NCI-H2107 treated with DMSO at 0.1 percent for 48 hours (cell line): Measurements from ENCODE around the gene PTPA.
A peak's percentile ranks its signal among the peaks of the same experiment; 100 is the strongest.

ENCODE experiments used
- DNase-seq: peaks from one replicate; lab custom pipeline; 2025; ENCODE audit not compliant: unreplicated experiment; lab: John Stamatoyannopoulos, UW

Gene PTPA

DNA sequence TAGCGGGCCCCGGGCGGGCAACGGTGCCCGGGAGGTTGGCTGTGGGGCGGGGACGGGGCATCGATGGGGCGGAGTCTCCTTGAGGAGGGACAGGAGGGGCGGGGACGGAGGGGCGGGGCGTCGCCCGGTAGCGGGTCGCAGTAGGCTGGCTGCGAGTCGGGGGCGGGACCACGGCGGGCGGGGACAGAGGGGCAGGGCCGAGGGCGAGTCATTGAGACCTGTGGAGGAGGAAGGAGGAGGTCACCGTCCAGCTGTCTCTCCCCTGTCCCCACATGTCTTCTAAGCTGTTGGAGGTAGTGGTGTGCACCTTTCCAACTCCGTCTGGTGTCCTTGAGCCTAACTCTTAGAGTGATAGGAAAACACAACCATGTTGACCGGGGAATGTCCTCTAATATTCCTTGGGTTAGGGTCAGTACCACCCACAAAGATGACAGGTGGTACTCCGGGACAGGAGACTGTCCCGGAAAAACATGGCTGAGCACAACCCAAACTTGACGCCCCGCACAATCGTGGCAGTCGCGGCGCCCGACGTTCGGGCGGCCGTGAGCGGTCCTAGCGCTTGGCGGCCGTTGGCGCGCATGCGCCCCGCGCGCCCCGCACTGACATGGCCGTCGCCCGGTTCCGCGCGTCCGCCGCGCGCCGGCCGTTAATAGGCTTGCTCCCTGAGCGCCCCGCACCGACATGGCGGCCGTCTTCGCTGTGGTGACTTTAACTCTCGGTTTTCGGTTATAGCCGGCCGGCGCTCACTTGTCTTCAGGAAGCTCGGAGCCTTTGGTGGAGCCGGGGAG is at the start of gene PTPA, which contains the start of gene CRAT:
Gene PTPA (plus strand): TSS at position 676 of the 788 bp plus-strand sequence. CDS start 186 bp downstream, outside the sequence.
Gene CRAT (minus strand): TSS at position 54 of the 788 bp plus-strand sequence. CDS start 284 bp downstream, outside the sequence.
- peak; percentile 76 for DNase-seq

DNA sequence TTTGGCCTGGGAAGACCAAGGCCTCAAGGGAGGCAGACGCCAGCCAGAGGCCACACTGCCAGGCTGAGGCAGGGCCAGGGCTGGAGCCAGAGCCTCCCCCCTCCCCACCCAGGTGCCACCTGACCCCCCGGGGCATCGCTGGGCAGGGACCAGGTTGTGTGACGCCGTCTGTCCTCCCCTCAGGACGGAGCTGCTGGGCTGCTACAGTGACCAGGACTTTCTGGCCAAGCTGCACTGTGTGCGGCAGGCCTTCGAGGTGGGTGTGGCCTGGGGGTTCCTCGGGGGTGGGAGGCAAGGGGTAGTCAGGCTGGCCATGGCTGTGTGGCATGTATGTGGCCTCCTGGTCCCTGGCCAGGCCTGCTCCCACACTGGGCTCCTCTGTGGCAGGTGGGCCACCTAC is 48.2 kb upstream of the PTPA start:
- no peak for DNase-seq

DNA sequence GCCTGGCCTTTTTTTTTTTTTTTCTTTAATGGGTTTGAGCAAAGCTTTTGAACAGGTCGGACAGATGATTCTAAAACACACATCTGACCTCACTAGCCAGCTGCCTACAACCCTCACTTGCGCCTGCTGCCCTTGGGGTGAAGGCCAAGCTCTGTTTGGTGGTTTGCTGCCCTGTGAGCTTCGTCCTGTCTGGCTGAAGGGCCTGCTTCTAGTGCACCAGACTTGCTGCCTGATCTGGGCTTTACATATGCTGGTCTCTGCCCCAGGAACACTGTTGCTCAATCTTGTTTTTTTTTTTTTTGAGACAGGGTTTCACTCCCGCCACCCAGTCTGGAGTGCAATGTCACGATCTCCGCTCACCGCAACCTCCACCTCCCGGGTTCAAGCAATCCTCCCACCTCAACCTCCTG is 46.7 kb upstream of the PTPA start:
- no peak for DNase-seq

DNA sequence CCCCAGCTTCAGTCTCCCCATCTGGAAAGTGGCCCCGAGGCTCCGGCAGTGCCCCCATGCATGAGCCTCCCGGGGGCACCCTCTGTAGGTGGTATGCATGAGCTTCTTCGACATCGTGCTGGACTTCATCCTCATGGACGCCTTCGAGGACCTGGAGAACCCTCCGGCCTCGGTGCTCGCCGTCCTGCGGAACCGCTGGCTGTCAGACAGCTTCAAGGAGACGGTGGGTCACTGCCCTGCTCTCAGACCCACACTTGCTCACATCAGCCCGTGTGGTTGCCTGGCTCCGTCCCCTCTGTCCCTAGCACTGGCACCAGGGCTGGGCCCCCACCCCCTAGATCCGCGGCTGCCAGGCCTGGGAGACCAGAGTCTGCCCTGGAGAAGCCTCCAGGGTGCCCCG is 43.1 kb upstream of the PTPA start:
- no peak for DNase-seq

DNA sequence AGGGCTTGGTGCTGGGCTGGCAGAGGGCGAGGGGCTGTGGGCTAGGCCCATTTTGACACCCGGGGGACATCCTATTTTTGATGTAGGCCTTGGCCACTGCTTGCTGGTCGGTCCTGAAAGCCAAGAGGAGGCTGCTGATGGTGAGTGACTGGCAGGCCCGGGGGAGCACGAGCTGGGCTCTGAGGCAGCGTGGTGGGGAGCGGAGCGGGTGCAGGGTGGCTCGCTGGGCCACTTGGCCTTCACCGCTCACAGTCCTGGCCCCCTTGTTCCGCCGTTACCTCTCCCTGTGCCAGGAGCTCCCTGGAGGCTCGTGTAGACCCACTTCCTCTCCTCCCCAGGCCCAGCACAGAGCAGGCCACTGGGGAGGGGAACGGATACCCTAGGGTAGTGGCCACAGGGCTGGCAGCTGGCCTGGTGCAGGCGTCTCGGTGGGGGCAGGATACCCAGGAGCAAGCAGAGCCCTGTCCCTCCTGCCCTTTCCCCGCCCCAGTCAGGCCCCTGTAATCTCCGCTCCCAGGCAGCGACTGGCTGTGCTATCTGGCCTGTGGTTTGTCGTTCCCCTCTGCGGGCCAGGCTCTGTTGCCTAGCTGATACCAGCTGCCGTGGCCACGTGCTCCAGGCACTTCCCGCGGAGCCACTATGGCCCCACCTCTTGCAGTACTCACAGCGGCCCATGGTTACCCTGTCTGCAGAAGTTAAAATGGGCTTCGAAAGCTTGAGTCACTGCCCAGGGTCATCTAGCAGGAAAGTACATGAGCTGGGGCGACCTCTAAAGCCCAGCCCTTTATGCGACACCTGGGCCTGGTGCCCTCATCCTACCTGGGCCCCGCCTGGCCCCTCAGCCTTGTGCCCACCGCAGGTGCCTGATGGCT is 42.0 kb upstream of the PTPA start:
- DNase-seq = peak; percentile 38

DNA sequence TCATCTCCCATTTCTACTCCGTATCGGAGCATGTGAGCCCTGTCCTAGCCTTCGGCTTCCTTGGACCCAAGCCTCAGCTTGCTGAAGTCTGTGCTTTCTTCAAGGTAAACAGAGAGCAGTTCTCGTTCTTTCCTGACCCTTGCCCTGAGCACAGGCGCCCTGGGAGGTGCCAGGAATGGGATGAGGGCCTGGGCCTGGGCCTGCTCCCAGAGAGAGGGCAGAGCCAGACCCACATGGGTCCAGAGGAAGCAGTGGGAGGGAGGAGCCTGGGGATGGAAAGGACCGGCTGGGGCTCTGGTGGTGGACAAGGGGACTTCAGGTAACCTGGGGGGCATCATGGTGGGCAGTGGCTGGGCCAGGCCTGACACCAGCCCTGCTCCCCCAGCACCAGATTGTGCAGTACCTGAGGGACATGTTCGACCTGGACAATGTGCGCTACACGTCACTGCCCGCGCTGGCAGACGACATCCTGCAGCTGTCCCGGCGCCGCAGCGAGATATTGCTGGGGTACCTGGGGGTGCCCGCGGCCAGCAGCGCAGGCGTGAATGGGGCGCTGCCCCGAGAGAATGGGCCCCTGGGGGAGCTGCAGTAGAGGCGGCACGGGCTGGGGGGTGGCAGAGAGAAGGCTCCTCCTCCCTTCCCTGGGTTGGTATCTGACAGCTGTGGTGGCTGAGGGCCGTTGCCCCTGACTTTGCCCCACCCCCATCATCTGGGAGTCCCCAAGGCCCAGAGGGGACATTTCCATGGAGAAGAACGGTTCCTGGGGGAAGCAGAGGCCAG is 41.2 kb upstream of the PTPA start:
- no peak for DNase-seq

DNA sequence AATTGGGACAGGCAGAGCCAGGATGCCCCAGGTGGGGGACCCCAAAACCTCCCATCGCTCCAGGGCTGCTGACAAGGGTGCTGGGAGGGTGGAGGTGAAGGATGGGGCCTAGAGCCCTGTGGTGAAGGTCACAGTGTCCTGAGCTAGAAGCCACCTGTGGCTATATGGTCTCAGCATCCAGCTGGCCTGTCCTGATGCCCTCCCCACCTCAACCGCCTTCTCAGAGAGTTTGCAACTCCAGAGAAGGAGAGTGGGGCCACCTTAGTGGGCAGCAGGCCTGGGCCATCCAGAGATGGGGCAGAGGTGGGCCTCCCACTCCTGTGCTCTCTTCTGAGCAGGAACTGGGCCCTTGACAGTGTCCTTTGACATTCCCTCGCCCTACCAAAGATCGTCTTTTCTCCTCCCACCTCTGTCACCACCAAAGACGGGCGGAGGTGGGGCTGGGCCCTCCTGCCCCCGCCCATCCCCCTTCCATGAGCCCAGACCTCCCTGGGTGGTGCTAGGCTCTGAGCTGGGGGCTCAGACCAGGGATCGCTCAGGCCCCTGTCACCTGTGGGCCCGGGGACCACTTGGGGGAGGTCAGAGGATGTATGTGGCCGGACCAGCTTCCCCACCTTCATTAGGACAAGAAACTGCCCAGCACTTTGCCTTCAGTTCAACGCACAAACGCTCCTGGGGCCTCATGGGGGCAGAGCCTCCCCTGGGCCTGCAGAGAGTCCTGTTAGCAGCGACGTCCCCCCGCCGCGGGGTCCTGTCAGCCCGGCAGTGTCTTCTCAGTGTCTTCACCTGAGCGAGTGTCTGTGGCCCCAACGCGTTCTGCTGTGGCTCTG is 40.3 kb upstream of the PTPA start:
- DNase-seq = no peak

DNA sequence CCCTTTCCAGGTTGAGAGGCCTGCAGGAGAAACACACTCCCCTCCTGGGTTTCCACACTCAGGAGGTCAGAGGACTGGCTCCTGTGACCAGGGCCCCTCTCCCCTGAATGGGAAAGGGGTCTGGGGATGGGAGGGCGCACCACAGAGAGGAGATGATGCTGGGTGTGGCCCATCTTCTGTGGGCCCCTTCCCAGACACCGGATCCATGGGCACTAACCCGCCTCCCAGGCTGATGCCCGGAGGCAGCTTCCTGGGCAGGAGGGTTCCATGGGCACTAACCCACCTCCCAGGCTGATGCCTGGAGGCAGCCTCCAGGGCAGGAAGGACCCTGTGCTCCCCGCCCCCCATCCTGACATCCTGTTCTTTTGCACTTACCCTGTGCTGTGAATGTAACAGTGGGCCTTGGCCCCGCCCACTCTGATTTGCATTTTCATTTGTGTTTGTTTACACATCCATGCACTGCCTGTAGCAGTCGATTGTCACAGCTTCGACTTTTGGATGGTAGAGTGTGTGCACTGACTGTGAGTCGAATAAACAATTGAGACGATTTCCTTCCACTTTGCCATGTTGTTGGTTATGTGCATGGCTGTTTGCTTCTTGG is 39.6 kb upstream of the PTPA start:
- DNase-seq = no peak

DNA sequence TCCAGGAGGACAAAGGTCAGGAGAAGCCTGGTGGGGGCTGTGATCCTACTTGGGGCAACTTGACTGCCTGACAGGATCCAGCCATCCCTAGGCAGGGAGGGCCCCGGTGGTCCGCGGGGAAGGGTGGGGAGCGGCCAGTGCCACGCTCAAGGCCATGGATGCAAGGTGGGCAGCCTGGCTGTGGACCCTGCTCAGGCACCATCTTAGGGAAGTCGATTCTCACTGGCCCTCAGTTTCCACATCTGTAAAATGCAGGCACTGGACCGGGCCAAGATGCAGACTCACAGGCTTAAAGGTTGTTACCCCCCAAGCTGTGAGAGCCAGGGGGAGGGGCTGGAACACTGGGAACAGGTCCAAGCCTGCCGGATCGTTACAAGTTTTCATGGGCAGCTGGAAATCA is 39.0 kb upstream of the PTPA start:
- DNase-seq = no peak

DNA sequence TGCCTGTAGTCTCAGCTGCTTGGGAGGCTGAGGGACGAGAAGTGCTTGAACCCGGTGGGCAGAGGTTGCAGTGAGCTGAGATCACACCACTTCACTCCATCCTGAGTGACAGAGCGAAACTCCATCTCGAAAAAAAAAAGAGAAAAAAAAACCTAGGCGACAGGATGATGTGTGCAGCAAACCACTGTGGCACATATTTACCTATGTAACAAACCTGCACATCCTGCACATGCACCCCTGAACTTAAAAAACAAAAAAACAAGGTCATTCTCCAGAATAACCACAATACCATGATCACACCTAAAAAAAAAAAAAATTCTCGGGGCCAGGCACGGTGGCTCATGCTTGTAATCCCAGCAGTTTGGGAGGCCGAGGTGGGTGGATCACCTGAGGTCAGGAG is 37.8 kb upstream of the PTPA start:
- DNase-seq = no peak

DNA sequence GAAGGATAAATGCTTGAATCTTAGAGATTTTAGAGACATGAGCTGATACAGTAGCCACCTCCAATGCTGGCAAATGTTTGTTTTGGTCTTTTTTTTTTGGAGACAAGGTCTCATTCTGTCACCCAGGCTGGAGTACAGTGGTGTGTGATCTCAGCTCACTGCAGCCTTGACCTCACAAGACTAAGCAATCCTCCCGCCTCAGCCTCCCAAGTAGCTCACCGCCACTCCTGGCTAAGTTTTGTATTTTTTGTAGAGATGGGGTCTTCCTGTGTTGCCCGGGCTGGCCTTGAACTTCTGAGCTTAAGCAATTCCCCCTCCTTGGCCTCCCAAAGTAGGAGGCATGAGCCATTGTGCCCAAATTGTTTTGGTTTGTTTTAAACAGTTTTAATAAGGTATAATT is 37.1 kb upstream of the PTPA start:
- DNase-seq = no peak

DNA sequence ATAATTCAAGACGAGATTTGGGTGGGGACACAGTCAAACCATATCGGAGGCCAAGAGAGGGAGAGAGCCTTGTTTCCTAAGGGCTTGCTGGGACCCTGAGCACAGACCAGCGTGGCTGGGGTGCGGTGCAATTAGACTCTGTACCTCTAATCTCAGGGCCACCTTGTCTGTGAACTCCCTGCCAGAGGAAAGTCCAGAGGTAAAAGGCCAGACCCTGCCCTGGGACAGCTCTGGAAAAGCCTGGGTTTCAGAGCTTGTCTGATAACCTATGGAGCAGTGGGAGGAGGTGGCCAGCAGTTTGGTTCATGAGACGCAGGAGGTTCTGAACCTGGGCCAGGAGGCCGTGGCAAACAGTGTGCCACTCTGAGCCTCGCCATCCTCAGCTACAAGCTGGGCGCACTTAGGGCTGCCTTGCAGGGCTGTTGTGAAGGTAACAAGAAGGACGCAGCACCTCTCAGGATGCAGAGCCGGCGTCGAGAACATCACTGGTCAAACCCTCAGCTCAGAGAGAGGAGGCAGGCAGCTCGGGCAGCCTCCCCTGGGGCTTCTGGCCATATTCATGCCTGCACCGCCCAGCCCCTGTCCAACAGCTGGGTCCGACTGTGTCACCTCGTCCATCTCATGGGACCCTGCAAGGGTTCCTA is 35.1 kb upstream of the PTPA start:
- DNase-seq = no peak

DNA sequence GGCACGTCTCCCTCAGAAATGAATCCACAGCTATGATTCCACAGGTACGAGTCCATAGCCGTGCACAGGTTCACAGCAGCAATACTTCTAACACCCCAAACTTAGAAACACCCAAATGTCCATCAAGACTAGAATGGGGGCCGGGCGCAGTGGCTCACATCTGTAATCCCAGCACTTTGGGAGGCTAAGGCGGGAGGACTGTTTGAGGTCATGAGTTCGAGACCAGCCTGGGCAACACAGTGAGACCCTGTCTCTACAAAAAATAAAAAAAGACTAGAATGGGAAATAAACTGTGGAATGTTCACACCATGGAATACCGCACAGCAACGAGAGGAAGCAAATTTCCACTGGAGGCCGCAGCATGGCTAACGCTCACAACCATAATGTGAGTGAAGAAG is 34.6 kb upstream of the PTPA start:
- no peak for DNase-seq

DNA sequence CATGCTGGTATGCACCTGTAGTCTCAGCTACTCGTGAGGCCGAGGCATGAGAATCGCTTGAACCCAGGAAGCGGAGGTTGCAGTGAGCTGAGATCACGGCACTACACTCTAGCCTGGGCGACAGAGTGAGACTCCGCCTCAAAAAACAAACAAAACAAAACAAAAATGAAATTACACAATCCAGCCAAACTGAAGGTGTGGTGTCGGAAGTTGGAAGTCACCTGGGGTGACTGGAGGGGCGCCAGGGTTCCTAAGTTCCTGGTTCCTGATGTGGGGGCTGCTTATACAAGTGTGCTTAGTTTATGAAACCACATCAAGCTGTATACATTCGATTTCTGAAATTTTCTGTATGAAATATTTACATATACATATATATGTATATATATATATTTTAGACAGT is 34.0 kb upstream of the PTPA start:
- no peak for DNase-seq

DNA sequence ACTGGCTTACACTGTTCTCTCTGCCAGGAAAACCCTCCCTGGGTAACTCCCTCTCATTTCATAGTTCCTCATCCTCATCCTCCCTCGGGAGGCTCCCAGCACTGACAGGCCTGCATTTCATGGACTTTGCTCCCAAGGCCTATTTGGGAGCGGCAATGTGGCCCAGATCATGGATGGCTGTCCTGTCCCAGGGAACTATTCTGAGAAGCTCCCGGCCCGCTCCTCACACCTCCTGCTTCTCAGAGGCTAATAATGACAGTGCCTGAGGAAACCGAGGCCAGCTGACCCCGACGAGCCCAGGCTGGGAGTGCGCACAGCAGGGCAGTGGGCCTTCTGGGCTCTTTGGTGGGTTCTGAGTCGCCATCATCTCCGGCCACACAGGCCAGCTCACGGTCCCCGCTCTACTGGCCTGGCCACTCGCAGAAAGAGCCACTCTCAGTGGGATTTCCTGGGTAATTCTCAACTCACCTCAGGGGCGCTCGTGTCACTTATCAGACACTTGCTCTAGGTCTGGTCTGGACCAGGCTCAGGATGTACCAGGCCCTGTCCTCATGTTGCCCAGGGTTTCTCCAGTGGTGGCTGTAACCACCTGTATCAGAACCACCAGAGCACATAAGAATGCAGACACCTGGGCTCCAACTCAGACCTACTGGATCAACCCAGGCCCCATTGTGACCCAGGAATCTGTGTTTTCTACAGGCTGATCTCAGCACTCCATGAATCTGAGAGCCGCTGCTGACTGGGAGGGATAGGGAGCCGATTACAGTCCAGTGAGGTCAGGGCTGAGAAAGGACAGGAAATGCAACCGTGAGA is 32.3 kb upstream of the PTPA start:
- DNase-seq = no peak

DNA sequence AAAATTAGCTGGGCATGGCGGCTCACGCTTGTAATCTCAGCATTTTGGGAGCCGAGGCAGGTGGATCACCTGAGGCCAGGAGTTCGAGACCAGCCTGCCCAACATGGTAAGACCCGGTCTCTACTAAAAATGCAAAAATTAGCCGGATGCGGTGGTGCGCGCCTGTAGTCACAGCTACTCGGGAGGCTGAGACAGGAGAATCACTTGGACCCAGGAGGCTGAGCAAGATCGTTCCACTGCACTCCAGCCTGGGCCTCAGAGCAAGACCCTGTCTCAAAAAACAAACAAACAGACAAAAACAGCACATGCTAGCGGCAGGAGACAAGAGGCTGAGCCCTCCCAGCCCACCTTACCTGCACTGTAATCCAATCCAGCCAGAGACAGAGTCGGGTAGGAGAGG is 31.4 kb upstream of the PTPA start:
- no peak for DNase-seq

DNA sequence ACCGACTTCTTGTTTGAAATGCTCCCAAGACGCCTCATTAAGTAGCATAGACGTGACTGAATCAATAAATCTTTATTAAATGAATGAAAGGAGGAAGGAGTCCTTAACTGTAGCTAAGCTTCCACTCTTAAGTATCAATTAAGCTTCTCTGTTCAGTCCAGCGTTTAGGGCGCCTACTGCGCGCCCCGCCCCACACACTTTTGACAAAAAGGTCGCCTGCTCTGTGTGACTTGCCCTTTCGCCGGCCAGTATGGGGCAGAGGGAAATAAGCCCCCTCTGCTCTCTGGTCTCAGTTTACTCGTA is 31.0 kb upstream of the PTPA start:
- DNase-seq = no peak

DNA sequence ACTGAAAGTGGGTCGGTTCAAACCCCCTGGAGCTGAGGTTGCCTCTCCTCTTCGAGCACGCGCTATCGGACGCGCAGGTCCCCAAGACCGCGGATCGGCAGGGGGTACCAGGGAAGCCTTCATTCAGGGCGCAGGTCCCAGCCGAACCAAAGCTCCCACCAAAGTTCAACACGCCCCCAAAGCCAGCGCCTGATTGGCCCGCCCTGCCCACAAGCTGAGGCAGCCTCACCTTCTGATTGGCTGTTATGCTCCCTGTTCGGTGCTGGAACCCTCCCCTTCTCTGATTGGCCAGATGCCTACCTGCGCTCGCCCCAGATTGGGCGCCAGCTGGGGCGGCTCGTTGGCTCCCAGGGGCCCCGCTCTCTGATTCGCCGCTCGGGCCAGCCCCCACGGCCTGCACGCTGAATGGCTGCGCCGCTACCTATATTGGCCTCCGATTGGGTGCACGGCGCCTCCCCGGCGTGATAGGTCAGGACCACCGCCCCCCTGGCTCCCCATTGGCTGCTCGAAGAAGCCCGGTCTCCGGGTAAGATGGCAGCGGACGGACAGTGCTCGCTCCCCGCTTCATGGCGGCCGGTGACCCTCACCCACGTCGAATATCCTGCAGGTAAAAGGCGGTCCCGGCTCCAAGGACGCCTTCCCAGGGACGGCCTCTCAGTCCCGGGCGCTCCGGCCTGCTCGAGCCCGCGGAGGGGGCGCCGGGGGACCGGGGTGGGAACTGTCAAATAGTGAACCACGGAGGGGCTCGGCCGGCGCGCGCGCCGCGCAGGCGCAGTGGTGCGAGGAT is 30.4 kb upstream of the PTPA start, which contains the start of gene DOLPP1:
Gene DOLPP1 (plus strand): TSS at position 511 of the 787 bp plus-strand sequence. CDS start 21 bp downstream, at position 532.
- DNase-seq = peak; percentile 95
